ENCODE measurements around the gene DACH2.

- no peak for TF ChIP-seq POLR2A (IDR thresholded peaks at IDR 0.05)
- TF ChIP-seq CTCF (IDR thresholded peaks at IDR 0.05), result no peak
Measured at GRCh38 chrX:86806786-86807185, 658.5 kb downstream of the DACH2 start.

Measured in lower leg skin (tissue), 3 donors.